ENCODE data around the gene ZNF626. TPM values are rescaled to one million over a fixed set of nuclear protein-coding genes. Genes with fewer than 3 reads are reported as not detected.
"Not testable (repeated sequence)": the region's sequence is repeated elsewhere in the genome, so short reads cannot be mapped to it uniquely, and the experiment has no call there.

Gene ZNF626
- total RNA-seq, 1 experiment from 2014 or later, result not detected

- no peaks in the 10 kb centered on the region for H3K9me2 ChIP-seq (replicated peaks; ENCODE audit: low read length)
- no peaks in the 10 kb centered on the region for H3K36me3 ChIP-seq (ENCODE audit: low read depth, low read length)
- TF ChIP-seq EZH2 (IDR thresholded peaks at IDR 0.05; ENCODE audit: low read length, unreplicated experiment) (no peak), EZH2phosphoT487 (IDR thresholded peaks at IDR 0.05; ENCODE audit: borderline replicate concordance, low read length) (no peak), CTCF (conservative IDR thresholded peaks at IDR 0.05; ENCODE audit: low read depth, low read length) (no peak)
- H3K4me3 ChIP-seq (ENCODE audit: low read length), result no peak overlapping the region
- H3K9ac ChIP-seq (ENCODE audit: low read length), result no peak overlapping the region
- H3F3A ChIP-seq (ENCODE audit: low read length, unreplicated experiment), result no peaks in the 10 kb centered on the region
- H3K4me2 ChIP-seq (ENCODE audit: low read length), result no peak overlapping the region
- CTCF ChIA-PET, result no interaction called here
- no TSS peak for BruUV-seq (replicated peaks)
- intact Hi-C loops (cut with micrococcal nuclease), result no loop called here
- H4K20me1 ChIP-seq (ENCODE audit: low read length), result no peaks in the 10 kb centered on the region
- POLR2A ChIA-PET (ENCODE audit: unreplicated experiment), result no interaction called here
- no peaks in the 10 kb centered on the region for H3K9me3 ChIP-seq (ENCODE audit: low read length)
- ATAC-seq (no peak), DNase-seq (no peak)
- H3K4me1 ChIP-seq (ENCODE audit: insufficient read depth, low read length), result no peaks in the 10 kb centered on the region
- no peaks in the 10 kb centered on the region for H3K27me3 ChIP-seq (ENCODE audit: low read length)
- H3K79me2 ChIP-seq (ENCODE audit: low read length), result no peaks in the 10 kb centered on the region
- no peak overlapping the region for H2AFZ ChIP-seq (ENCODE audit: low read length)
- H3K27ac ChIP-seq (ENCODE audit: low read length), result no peak overlapping the region
These were observed 764 bp downstream of the ZNF626 start for GRCh38 chr19:20660473-20661140.

GRCh38 chr19:20640545-20640944 lies 20.8 kb downstream of the ZNF626 start:
- no peak overlapping the region for H3K27ac ChIP-seq (ENCODE audit: low read length)
- H3K36me3 ChIP-seq (ENCODE audit: low read depth, low read length), result no peaks in the 10 kb centered on the region
- H2AFZ ChIP-seq (ENCODE audit: low read length), result no peak overlapping the region
- ChIA-PET POLR2A (ENCODE audit: unreplicated experiment) (no interaction called here), CTCF (no interaction called here)
- no peaks in the 10 kb centered on the region for H3F3A ChIP-seq (ENCODE audit: low read length, unreplicated experiment)
- ATAC-seq (no peak), DNase-seq (no peak)
- no TSS peak for BruUV-seq (replicated peaks)
- H3K4me3 ChIP-seq (ENCODE audit: low read length), result no peak overlapping the region
- no peaks in the 10 kb centered on the region for H3K27me3 ChIP-seq (ENCODE audit: low read length)
- H3K4me1 ChIP-seq (ENCODE audit: insufficient read depth, low read length), result no peaks in the 10 kb centered on the region
- peaks cover 8% of the 10 kb centered on the region for H3K9me3 ChIP-seq (ENCODE audit: low read length)
- no peaks in the 10 kb centered on the region for H3K9me2 ChIP-seq (replicated peaks; ENCODE audit: low read length)
- H3K4me2 ChIP-seq (ENCODE audit: low read length), result no peak overlapping the region
- no peaks in the 10 kb centered on the region for H3K79me2 ChIP-seq (ENCODE audit: low read length)
- TF ChIP-seq CTCF (conservative IDR thresholded peaks at IDR 0.05; ENCODE audit: low read depth, low read length), result no peak
- TF ChIP-seq EZH2 (IDR thresholded peaks at IDR 0.05; ENCODE audit: low read length, unreplicated experiment), result no peak
- TF ChIP-seq EZH2phosphoT487 (IDR thresholded peaks at IDR 0.05; ENCODE audit: borderline replicate concordance, low read length), result no peak
- H4K20me1 ChIP-seq (ENCODE audit: low read length), result no peaks in the 10 kb centered on the region
- H3K9ac ChIP-seq (ENCODE audit: low read length), result no peak overlapping the region
- intact Hi-C loops (cut with micrococcal nuclease), result no loop called here

- Histone ChIP-seq H3K4me1 (ENCODE audit: insufficient read depth, low read length) (no peaks in the 10 kb centered on the region), H4K20me1 (ENCODE audit: low read length) (no peaks in the 10 kb centered on the region), H3K9me2 (replicated peaks; ENCODE audit: low read length) (no peaks in the 10 kb centered on the region), H3K4me2 (ENCODE audit: low read length) (no peak overlapping the region), H2AFZ (ENCODE audit: low read length) (no peak overlapping the region), H3K27me3 (ENCODE audit: low read length) (no peaks in the 10 kb centered on the region), H3F3A (ENCODE audit: low read length, unreplicated experiment) (no peaks in the 10 kb centered on the region), H3K4me3 (ENCODE audit: low read length) (no peak overlapping the region), H3K36me3 (ENCODE audit: low read depth, low read length) (no peaks in the 10 kb centered on the region), H3K9me3 (ENCODE audit: low read length) (peaks cover 8% of the 10 kb centered on the region), H3K27ac (ENCODE audit: low read length) (no peak overlapping the region), H3K9ac (ENCODE audit: low read length) (no peak overlapping the region), H3K79me2 (ENCODE audit: low read length) (no peaks in the 10 kb centered on the region)
- intact Hi-C loops (cut with micrococcal nuclease), result no loop called here
- ChIA-PET POLR2A (ENCODE audit: unreplicated experiment) (no interaction called here), CTCF (no interaction called here)
- no peak for DNase-seq
- no peak for TF ChIP-seq EZH2 (IDR thresholded peaks at IDR 0.05; ENCODE audit: low read length, unreplicated experiment)
- no peak for TF ChIP-seq CTCF (conservative IDR thresholded peaks at IDR 0.05; ENCODE audit: low read depth, low read length)
- no peak for TF ChIP-seq EZH2phosphoT487 (IDR thresholded peaks at IDR 0.05; ENCODE audit: borderline replicate concordance, low read length)
- no peak for ATAC-seq
- BruUV-seq (replicated peaks), result no TSS peak
These were observed 21.3 kb downstream of the ZNF626 start for GRCh38 chr19:20640023-20640422.

- H3K4me1 ChIP-seq (ENCODE audit: insufficient read depth, low read length); POLR2A ChIA-PET (ENCODE audit: unreplicated experiment); intact Hi-C loops (cut with micrococcal nuclease); H3K79me2 ChIP-seq (ENCODE audit: low read length); H3K9ac ChIP-seq (ENCODE audit: low read length); H2AFZ ChIP-seq (ENCODE audit: low read length); H3K4me2 ChIP-seq (ENCODE audit: low read length); DNase-seq; H3K4me3 ChIP-seq (ENCODE audit: low read length); H4K20me1 ChIP-seq (ENCODE audit: low read length); H3K27me3 ChIP-seq (ENCODE audit: low read length); H3K27ac ChIP-seq (ENCODE audit: low read length); ATAC-seq; H3F3A ChIP-seq (ENCODE audit: low read length, unreplicated experiment); BruUV-seq (replicated peaks); H3K36me3 ChIP-seq (ENCODE audit: low read depth, low read length); H3K9me2 ChIP-seq (replicated peaks; ENCODE audit: low read length); CTCF ChIA-PET: not testable (repeated sequence)
- H3K9me3 ChIP-seq (ENCODE audit: low read length), result peaks cover 12% of the 10 kb centered on the region
These were observed 36.8 kb downstream of the ZNF626 start for GRCh38 chr19:20624560-20624959.

Data from PC-3 (cell line).